Ishikawa (cell line): ENCODE measurements around the gene STX18.

Experiments used
- CEBPB ChIP-seq: IDR thresholded peaks from 2 replicates; pipeline ENCODE4 v1.6.1; 2012
- CREB1 ChIP-seq: IDR thresholded peaks from 2 replicates; pipeline ENCODE4 v1.6.1; 2012; ENCODE audit warnings: low read depth
- EGR1 ChIP-seq: IDR thresholded peaks from 2 replicates; pipeline ENCODE4 v1.6.1; 2012
- EP300 ChIP-seq: IDR thresholded peaks from 2 replicates; pipeline ENCODE4 v1.6.1; 2012; ENCODE audit warnings: borderline replicate concordance
- FOXM1 ChIP-seq: IDR thresholded peaks from 2 replicates; pipeline ENCODE4 v1.6.1; 2012; ENCODE audit warnings: low read depth, borderline replicate concordance
- NFIC ChIP-seq: IDR thresholded peaks from 2 replicates; pipeline ENCODE4 v1.6.1; 2012
- RAD21 ChIP-seq: IDR thresholded peaks from 2 replicates; pipeline ENCODE4 v1.6.1; 2012; ENCODE audit warnings: low read depth
- REST ChIP-seq: IDR thresholded peaks from 2 replicates; pipeline ENCODE4 v1.6.1; 2012; ENCODE audit warnings: low read depth, mild to moderate bottlenecking
- TAF1 ChIP-seq: IDR thresholded peaks from 2 replicates; pipeline ENCODE4 v1.6.1; 2012; ENCODE audit warnings: low read depth, mild to moderate bottlenecking
- TCF12 ChIP-seq: IDR thresholded peaks from 2 replicates; pipeline ENCODE4 v1.6.1; 2012; ENCODE audit warnings: low read depth
- TEAD4 ChIP-seq: IDR thresholded peaks from 2 replicates; pipeline ENCODE4 v1.6.1; 2012
- USF1 ChIP-seq: IDR thresholded peaks from 2 replicates; pipeline ENCODE4 v1.6.1; 2012
- YY1 ChIP-seq: IDR thresholded peaks from 2 replicates; pipeline ENCODE4 v1.6.1; 2012; ENCODE audit warnings: low read depth
- ZBTB7A ChIP-seq: IDR thresholded peaks from 2 replicates; pipeline ENCODE4 v1.6.1; 2012; ENCODE audit warnings: low read depth
- TF ChIP-seq, protein P1 (sequence below): IDR thresholded peaks from 2 replicates; pipeline ENCODE4 v1.6.1; 2012

Gene STX18

GRCh38 chr4:4446434-4446833, 95.4 kb downstream of the STX18 start:
- TF ChIP-seq, protein P1, sequence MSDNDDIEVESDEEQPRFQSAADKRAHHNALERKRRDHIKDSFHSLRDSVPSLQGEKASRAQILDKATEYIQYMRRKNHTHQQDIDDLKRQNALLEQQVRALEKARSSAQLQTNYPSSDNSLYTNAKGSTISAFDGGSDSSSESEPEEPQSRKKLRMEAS, result no peak
- no peak for TF ChIP-seq USF1
- TF ChIP-seq TCF12, result no peak
- TF ChIP-seq NFIC, result no peak
- no peak for TF ChIP-seq EP300
- TF ChIP-seq YY1, result no peak
- TF ChIP-seq TEAD4, result no peak
- TF ChIP-seq TAF1, result no peak

DNA sequence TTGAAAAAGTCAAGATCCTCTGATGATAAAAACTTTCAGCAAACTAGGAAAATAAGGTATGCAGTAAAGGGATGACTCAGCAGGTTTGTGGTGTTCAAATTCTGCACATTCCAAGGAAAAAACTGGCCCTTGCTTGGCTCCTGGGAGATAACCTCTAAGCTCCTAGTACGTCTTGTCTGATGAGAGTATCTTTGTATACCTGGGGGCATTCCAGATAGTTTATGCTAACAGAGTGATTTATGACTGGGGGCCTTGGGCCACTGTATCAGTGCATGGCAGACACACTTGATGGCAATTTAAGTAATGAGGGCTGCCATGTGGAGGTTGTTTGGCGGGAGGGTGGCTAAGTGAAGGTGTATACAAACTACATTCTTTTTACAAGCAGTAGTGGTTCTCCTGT, 98.0 kb downstream of the STX18 start:
- TF ChIP-seq TEAD4, result peak; percentile 74
- TF ChIP-seq YY1, result no peak
- no peak for TF ChIP-seq EGR1
- TF ChIP-seq USF1, result no peak
- no peak for TF ChIP-seq CREB1

DNA sequence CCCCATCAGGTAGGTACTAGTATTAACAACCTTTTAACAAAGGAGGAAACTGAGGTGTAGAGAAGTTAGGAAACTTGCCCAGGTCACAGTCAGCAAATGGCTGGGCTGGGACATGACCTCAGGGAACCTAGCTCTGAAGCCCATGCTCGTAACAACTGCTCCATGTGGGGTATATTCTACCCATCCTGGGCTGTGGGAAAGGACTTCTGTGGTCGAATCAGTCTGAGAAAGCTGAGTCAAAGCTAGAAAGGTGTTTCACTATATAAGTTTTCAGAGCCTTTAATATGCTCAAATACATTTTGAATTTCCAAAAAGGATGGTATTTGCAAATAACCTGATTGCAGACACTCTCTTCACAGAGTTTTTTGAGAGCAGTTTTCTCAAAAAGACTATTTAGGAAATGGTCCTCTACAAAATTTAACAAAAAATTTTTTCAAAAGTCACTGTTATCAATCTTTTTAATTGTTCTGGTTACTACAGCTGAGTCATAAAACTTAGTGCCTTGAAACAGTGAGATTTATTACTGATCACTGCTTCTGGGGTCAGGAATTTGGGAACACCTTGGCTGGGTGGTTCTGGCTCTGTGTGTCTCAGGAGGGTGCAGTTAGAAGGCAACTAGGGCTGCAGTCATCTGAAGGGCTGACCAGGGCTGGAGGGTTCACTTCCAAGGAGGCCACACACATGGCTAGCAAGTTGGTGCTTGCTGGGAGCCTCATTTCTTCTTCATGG, 101.4 kb downstream of the STX18 start:
- TF ChIP-seq, protein P1, result no peak
- TF ChIP-seq CREB1 (no peak), TCF12 (no peak), ZBTB7A (no peak)

GRCh38 chr4:4439782-4440181, 102.1 kb downstream of the STX18 start:
- no peak for TF ChIP-seq CEBPB

- TF ChIP-seq USF1, result no peak
- TF ChIP-seq, protein P1, result no peak
- TF ChIP-seq YY1, result no peak
- no peak for TF ChIP-seq TEAD4
- no peak for TF ChIP-seq FOXM1
- no peak for TF ChIP-seq TCF12
- TF ChIP-seq ZBTB7A, result no peak
- TF ChIP-seq REST, result no peak
- no peak for TF ChIP-seq RAD21
- no peak for TF ChIP-seq NFIC
- TF ChIP-seq CREB1, result no peak
Measured at GRCh38 chr4:4438891-4439290, 103.0 kb downstream of the STX18 start.

DNA sequence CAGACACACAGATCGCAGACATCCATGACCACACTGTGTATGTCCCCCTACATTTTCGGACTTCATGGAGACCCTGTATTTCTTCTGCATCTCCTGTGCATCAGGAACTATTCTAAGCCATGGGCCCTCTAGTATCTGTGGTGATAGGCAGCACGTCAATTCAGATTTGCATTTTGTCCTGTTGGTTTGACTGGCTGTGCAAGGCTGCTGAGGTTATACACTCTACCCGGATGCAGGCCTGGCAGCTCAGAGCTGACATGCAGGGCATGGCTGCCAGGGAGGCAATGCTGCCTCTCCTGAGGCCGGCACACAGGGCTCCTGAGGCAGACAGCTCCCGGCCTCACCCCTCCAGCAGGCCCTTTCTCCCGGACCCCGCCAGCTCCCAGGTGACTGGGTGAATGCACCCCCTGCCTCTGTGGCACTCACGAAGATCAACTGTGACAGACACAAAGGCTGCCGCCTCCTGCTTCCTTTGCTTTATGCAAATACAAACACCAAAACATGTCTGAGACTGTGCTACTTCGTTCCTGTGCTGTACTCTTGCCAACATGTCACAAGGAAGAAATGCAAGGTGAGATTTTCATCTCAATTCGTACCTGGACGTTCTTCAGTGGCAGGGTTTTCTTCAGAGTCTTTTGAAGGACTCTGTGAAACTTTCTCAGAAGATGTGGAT, 103.9 kb downstream of the STX18 start:
- TF ChIP-seq, protein P1, result no peak
- no peak for TF ChIP-seq YY1

DNA sequence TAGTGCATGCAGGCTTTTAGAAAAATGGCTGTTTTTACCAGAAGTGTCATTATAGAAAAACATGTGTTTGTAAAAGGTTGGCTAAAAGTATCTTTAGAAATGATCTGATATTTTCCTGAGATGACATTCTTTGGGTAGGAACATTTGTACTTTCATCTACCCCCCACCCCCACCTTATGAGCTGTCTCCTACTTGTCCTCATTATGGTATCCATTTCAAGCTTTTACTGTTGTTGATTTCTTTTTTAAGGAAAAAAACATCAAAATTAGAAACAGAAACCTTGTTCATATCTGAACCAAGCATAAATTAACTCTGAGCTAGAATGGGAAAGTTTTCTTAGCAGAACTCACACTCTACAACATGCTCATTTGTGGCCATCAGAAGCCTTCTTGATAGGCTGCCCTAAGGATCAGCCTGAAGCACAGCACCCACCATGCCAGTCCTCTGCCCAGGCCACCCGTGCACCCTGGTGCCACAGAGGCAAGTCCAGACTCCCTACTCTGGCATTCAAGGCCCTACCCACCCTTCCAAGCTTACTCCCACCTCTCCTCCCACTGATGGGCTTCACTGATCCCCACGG, 105.5 kb downstream of the STX18 start:
- TF ChIP-seq NFIC, result no peak
- no peak for TF ChIP-seq CREB1
- TF ChIP-seq YY1, result no peak
- no peak for TF ChIP-seq TCF12
- no peak for TF ChIP-seq TAF1
- no peak for TF ChIP-seq EGR1
- no peak for TF ChIP-seq FOXM1
- no peak for TF ChIP-seq USF1
- TF ChIP-seq ZBTB7A, result no peak
- TF ChIP-seq CEBPB, result no peak
- TF ChIP-seq REST, result no peak
- no peak for TF ChIP-seq RAD21
